IPS-11a (cell line): ENCODE data around the gene RASSF8.

ENCODE experiments used
- H3K4me3 ChIP-seq: one replicate; pipeline ENCODE4 v1.5.1; 2013; ENCODE audit warnings: low read depth, low read length, control low read depth

The RASSF8 gene

GRCh38 chr12:26122681-26123481 is 164.4 kb downstream of the RASSF8 start:
- peak overlapping the region; percentile 37 for H3K4me3 ChIP-seq

- no peak overlapping the region for H3K4me3 ChIP-seq
Measured at GRCh38 chr12:26123482-26123980, 165.0 kb downstream of the RASSF8 start.

- peak within 1 kb of the TSS; percentile 62 for H3K4me3 ChIP-seq
Measured at GRCh38 chr12:26124446-26125399, 166.2 kb downstream of the RASSF8 start, which contains the start of gene BHLHE41. TSS of gene BHLHE41 (minus strand) at chr12:26125037. CDS start at chr12:26124779, 258 bp downstream.

- H3K4me3 ChIP-seq: peak overlapping the region; percentile 62
Measured at GRCh38 chr12:26125400-26126339, 167.2 kb downstream of the RASSF8 start.

DNA sequence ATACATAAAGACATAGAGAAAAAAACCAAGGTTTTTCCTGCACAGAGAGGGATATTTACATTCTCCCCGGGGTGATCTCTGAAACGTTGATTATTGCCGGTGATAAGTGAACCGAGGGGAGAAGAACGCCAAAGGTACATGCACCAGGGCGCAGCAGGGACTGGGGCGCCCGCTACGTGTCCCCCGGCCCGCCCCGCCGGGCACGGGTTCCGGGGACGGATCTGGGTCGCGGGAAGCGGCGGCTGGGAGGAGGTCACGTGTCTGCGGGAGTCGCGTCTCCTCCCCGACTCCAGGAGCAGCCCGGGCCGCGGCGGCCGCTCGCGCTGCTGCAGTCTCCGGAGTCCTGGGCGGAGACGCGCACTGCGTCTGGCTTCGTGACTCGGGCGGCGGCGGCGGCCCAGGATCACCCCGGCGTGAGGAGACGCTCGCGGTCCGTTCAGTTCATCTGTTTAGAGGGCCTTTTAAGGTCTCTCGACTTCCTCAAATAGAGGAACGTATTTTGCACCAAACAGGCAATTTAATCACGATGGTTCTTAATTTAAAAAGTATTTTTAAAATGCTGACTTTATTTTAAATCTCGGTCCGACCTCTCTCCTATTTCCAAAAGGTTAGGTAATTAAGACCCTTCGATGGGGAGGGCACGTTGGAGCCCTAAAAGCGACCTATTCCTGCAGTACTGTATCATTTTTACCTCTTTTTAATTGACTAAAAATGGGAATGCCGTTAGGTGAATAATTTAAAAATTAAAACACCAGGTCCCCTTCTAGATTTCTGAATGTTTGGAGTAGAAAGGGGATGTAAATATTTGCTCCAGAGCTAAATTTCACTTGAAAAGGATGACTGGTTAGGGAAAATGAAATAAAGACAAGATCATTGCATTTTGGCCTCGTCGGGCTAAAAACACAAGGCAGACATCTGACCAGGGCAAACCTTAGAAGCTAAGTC is 168.1 kb downstream of the RASSF8 start:
- peak overlapping the region; percentile 62 for H3K4me3 ChIP-seq

DNA sequence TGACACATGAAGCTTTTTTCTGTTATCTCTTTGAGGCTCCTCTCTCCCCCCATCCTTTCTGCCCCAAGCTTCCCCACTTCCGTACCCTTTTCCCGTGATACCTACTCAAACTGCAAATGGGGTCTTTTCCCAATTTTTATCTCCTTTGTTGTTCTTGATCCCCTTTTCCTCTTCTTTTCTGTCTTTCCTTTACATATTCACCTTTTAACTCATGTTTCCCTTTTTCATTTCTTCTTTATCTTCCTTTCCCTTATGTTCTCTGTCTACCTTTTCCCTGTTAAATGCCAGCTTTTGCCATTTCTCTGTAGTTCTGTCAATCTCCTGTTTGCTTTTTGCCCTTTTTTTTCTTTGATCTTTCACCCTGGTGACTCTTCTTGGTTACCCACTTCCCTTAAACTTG is 168.9 kb downstream of the RASSF8 start:
- no peak overlapping the region for H3K4me3 ChIP-seq

- H3K4me3 ChIP-seq: no peak overlapping the region
Measured at GRCh38 chr12:26128168-26128567, 169.7 kb downstream of the RASSF8 start.
